ENCODE measurements around the gene WWP2. TPM values are rescaled to one million over a fixed set of nuclear protein-coding genes. Genes with fewer than 3 reads are reported as not detected.
"Not testable (repeated sequence)": the region's sequence is repeated elsewhere in the genome, so short reads cannot be mapped to it uniquely, and the experiment has no call there.

The WWP2 gene
- total RNA-seq, 1 experiment from 2014 or later, result 38.8 TPM

DNA sequence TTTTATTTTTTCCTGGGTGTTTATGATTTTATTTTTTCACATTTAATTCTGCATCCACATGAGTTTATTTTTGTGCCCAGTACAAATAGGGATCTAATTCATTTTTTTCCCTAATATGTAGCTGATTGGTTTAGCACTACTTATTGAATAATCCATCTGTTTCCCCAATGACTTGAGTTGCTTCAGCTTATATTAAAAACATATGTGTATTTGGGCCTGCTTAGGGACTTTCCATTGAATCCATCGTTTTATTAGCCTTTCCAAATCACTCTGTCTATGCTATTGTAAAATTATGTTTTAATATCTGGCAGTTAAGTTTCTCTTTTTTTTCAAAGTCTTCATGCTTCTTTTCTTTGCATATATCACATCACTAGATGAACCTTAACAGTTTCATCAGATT is 42.2 kb downstream of the WWP2 start:
- Histone ChIP-seq H3K9me3 (ENCODE audit: insufficient read depth, low read depth) (no peaks in the 10 kb centered on the region), H3K36me3 (ENCODE audit: low read depth) (peaks cover 8% of the 10 kb centered on the region; the same call in 1 of the 2 replicates), H3K27me3 (ENCODE audit: insufficient read depth, low read depth) (no peaks in the 10 kb centered on the region), H3K79me2 (ENCODE audit: low read depth) (no peaks in the 10 kb centered on the region), H3K4me1 (replicated peaks; ENCODE audit: insufficient read depth) (no peaks in the 10 kb centered on the region), H3K4me3 (no peak overlapping the region), H3F3A (ENCODE audit: insufficient read depth, low read depth) (no peaks in the 10 kb centered on the region), H3K27ac (no peak overlapping the region), H3K9me2 (ENCODE audit: insufficient read depth) (no peaks in the 10 kb centered on the region), H4K20me1 (ENCODE audit: insufficient read depth) (peaks cover 3% of the 10 kb centered on the region; the same call in 1 of the 2 replicates), H2AFZ (no peak overlapping the region), H3K4me2 (no peak overlapping the region)
- TF ChIP-seq, protein P1, sequence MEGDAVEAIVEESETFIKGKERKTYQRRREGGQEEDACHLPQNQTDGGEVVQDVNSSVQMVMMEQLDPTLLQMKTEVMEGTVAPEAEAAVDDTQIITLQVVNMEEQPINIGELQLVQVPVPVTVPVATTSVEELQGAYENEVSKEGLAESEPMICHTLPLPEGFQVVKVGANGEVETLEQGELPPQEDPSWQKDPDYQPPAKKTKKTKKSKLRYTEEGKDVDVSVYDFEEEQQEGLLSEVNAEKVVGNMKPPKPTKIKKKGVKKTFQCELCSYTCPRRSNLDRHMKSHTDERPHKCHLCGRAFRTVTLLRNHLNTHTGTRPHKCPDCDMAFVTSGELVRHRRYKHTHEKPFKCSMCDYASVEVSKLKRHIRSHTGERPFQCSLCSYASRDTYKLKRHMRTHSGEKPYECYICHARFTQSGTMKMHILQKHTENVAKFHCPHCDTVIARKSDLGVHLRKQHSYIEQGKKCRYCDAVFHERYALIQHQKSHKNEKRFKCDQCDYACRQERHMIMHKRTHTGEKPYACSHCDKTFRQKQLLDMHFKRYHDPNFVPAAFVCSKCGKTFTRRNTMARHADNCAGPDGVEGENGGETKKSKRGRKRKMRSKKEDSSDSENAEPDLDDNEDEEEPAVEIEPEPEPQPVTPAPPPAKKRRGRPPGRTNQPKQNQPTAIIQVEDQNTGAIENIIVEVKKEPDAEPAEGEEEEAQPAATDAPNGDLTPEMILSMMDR (conservative IDR thresholded peaks at IDR 0.05), result no peak
- TF ChIP-seq EZH2 (IDR thresholded peaks at IDR 0.05; ENCODE audit: low read depth), result no peak
- POLR2A ChIA-PET (ENCODE audit: unreplicated experiment), result no interaction called here
- CTCF ChIA-PET, result interaction anchor here (0.6 kb wide), 2 partner anchors 95 to 126 kb away, joined by 3 to 4 read pairs; no protein-coding TSS in a partner anchor
- no peak for DNase-seq
- intact Hi-C loops (cut with micrococcal nuclease; ENCODE audit: unreplicated experiment), result no loop called here
- BruUV-seq (replicated peaks), result no TSS peak

DNA sequence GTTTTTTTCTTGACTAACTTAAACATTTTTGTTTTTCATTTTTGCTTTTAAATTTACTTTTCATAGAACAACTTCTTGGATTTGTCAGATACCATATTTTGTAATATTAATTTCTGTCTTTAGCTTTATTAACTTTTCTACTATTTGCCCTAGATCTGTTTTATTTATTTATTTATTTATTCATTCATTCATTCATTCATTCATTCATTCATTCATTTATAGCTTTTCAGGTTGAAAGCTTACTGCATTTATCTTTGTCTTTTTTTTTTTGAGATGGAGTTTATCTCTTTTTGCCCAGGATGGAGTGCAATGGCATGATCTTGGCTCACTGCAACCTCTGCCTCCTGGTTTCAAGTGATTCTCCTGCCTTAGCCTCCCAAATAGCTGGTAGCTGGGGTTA is 44.6 kb downstream of the WWP2 start:
- DNase-seq; H3K79me2 ChIP-seq (ENCODE audit: low read depth); BruUV-seq (replicated peaks); POLR2A ChIA-PET (ENCODE audit: unreplicated experiment); intact Hi-C loops (cut with micrococcal nuclease; ENCODE audit: unreplicated experiment); H3K27ac ChIP-seq; H3K4me1 ChIP-seq (replicated peaks; ENCODE audit: insufficient read depth); H3F3A ChIP-seq (ENCODE audit: insufficient read depth, low read depth); H3K36me3 ChIP-seq (ENCODE audit: low read depth); H3K27me3 ChIP-seq (ENCODE audit: insufficient read depth, low read depth); H3K9me3 ChIP-seq (ENCODE audit: insufficient read depth, low read depth); H3K4me3 ChIP-seq; H3K4me2 ChIP-seq; H3K9me2 ChIP-seq (ENCODE audit: insufficient read depth); H2AFZ ChIP-seq; H4K20me1 ChIP-seq (ENCODE audit: insufficient read depth): not testable (repeated sequence)
- CTCF ChIA-PET, result interaction anchor here (0.5 kb wide), 1 partner anchor 403 kb away, joined by 7 read pairs; no protein-coding TSS in a partner anchor

GRCh38 chr16:69812688-69813014 is 50.5 kb downstream of the WWP2 start:
- ChIA-PET POLR2A (ENCODE audit: unreplicated experiment) (no interaction called here), CTCF (interaction anchor here (0.6 to 0.7 kb wide), 2 partner anchors 417 to 749 kb away, joined by 5 to 15 read pairs; no protein-coding TSS in a partner anchor)
- Histone ChIP-seq H3K27me3 (ENCODE audit: insufficient read depth, low read depth) (no peaks in the 10 kb centered on the region), H2AFZ (no peak overlapping the region), H3K9me2 (ENCODE audit: insufficient read depth) (no peaks in the 10 kb centered on the region), H4K20me1 (ENCODE audit: insufficient read depth) (no peaks in the 10 kb centered on the region), H3K4me3 (no peak overlapping the region), H3K27ac (peak overlapping the region; percentile 40), H3K36me3 (ENCODE audit: low read depth) (0 out of 2 replicates have a peak, but pooled peaks cover 12% of the 10 kb centered on the region), H3K4me2 (no peak overlapping the region), H3F3A (ENCODE audit: insufficient read depth, low read depth) (peaks cover 7% of the 10 kb centered on the region; the same call in 1 of the 2 replicates), H3K79me2 (ENCODE audit: low read depth) (no peaks in the 10 kb centered on the region), H3K4me1 (replicated peaks; ENCODE audit: insufficient read depth) (no peaks in the 10 kb centered on the region), H3K9me3 (ENCODE audit: insufficient read depth, low read depth) (no peaks in the 10 kb centered on the region)
- no peak for DNase-seq
- TF ChIP-seq, protein P1 (conservative IDR thresholded peaks at IDR 0.05), result no peak
- no peak for TF ChIP-seq EZH2 (IDR thresholded peaks at IDR 0.05; ENCODE audit: low read depth)
- BruUV-seq (replicated peaks), result no TSS peak
- intact Hi-C loops (cut with micrococcal nuclease; ENCODE audit: unreplicated experiment), result no loop called here

- H3K27me3 ChIP-seq (ENCODE audit: insufficient read depth, low read depth), result no peaks in the 10 kb centered on the region
- ChIA-PET POLR2A (ENCODE audit: unreplicated experiment) (no interaction called here), CTCF (no interaction called here)
- intact Hi-C loops (cut with micrococcal nuclease; ENCODE audit: unreplicated experiment), result no loop called here
- TF ChIP-seq, protein P1 (conservative IDR thresholded peaks at IDR 0.05), result no peak
- no peak for TF ChIP-seq EZH2 (IDR thresholded peaks at IDR 0.05; ENCODE audit: low read depth)
- BruUV-seq (replicated peaks), result no TSS peak
- no peak overlapping the region for H3K4me2 ChIP-seq
- no peaks in the 10 kb centered on the region for H3K9me3 ChIP-seq (ENCODE audit: insufficient read depth, low read depth)
- no peaks in the 10 kb centered on the region for H3K79me2 ChIP-seq (ENCODE audit: low read depth)
- H3K4me1 ChIP-seq (replicated peaks; ENCODE audit: insufficient read depth), result no peaks in the 10 kb centered on the region
- H3K36me3 ChIP-seq (ENCODE audit: low read depth), result 0 out of 2 replicates have a peak, but pooled peaks cover 9% of the 10 kb centered on the region
- no peaks in the 10 kb centered on the region for H3K9me2 ChIP-seq (ENCODE audit: insufficient read depth)
- H4K20me1 ChIP-seq (ENCODE audit: insufficient read depth), result no peaks in the 10 kb centered on the region
- no peak overlapping the region for H2AFZ ChIP-seq
- DNase-seq, result no peak
- H3K4me3 ChIP-seq, result no peak overlapping the region
- H3F3A ChIP-seq (ENCODE audit: insufficient read depth, low read depth), result peaks cover 7% of the 10 kb centered on the region; the same call in 1 of the 2 replicates
- H3K27ac ChIP-seq, result no peak overlapping the region
Measured at GRCh38 chr16:69814078-69814477, 51.9 kb downstream of the WWP2 start.
